DND-41 (cell line): ENCODE measurements around the gene TMEM14B.

Source experiments
- ATAC-seq: fragments of 200-7000 bp; cut with Tn5 transposase; 3 replicates; pipeline ENCODE4 v1.9.1; 2021; ENCODE audit warnings: low read depth; ENCODE audit not compliant: insufficient read depth
- DNase-seq: peaks from one replicate; pipeline ENCODE4 v3.0.0-alpha.2; 2020
- H2AFZ ChIP-seq: 2 replicates; pipeline ENCODE4 v1.6.0; 2012; ENCODE audit warnings: low read depth, low read length
- H3K27ac ChIP-seq: 2 replicates; pipeline ENCODE4 v1.5.1; 2012; ENCODE audit warnings: low read length, inconsistent platforms
- H3K27me3 ChIP-seq: fragments of 200-600 bp; sonication (generic); 2 replicates; pipeline ENCODE4 v1.6.0; 2012; ENCODE audit warnings: low read length, mild to moderate bottlenecking, inconsistent platforms; ENCODE audit not compliant: insufficient read depth, poor library complexity
- H3K36me3 ChIP-seq: 2 replicates; pipeline ENCODE4 v1.5.1; 2012; ENCODE audit warnings: low read length, inconsistent platforms; ENCODE audit not compliant: insufficient read depth
- H3K4me1 ChIP-seq: 2 replicates; pipeline ENCODE4 v1.5.1; 2012; ENCODE audit warnings: mild to moderate bottlenecking, low read length; ENCODE audit not compliant: insufficient read depth
- H3K4me2 ChIP-seq: 2 replicates; pipeline ENCODE4 v1.6.0; 2012; ENCODE audit warnings: mild to moderate bottlenecking, moderate library complexity, low read length, inconsistent platforms; ENCODE audit not compliant: insufficient read depth
- H3K4me3 ChIP-seq, 2 experiments: fragments of 200-600 bp in 1 of 2; shearing (Covaris generic) in 1 of 2; 2 replicates each; pipeline ENCODE4 v1.5.1; 2012 to 2016; ENCODE audit warnings: inconsistent platforms in 2 of 2, low read length in 2 of 2, mild to moderate bottlenecking in 2 of 2, low read depth in 1 of 2, moderate library complexity in 1 of 2
- H3K79me2 ChIP-seq: 2 replicates; pipeline ENCODE4 v1.6.0; 2012; ENCODE audit warnings: low read length, inconsistent platforms; ENCODE audit not compliant: insufficient read depth
- H3K9ac ChIP-seq: 2 replicates; pipeline ENCODE4 v1.6.0; 2012; ENCODE audit warnings: low read depth, mild to moderate bottlenecking, inconsistent platforms, low read length, moderate library complexity
- H3K9me3 ChIP-seq: 2 replicates; pipeline ENCODE4 v1.5.1; 2012; ENCODE audit warnings: low read length, moderate library complexity, mild to moderate bottlenecking, inconsistent platforms; ENCODE audit not compliant: insufficient read depth, severe bottlenecking
- H4K20me1 ChIP-seq: 2 replicates; pipeline ENCODE4 v1.6.0; 2012; ENCODE audit warnings: low read length; ENCODE audit not compliant: insufficient read depth
- EZH2 ChIP-seq: IDR thresholded peaks from 3 replicates; pipeline ENCODE4 v1.6.1; 2012; ENCODE audit warnings: borderline replicate concordance, low read depth, mild to moderate bottlenecking, moderate library complexity, low read length, inconsistent platforms; ENCODE audit not compliant: severe bottlenecking
- TF ChIP-seq, protein P1 (sequence below): IDR thresholded peaks from 2 replicates; pipeline ENCODE4 v1.5.1; 2012; ENCODE audit warnings: borderline replicate concordance, low read length, moderate library complexity, mild to moderate bottlenecking; ENCODE audit not compliant: poor library complexity, severe bottlenecking; ENCODE audit errors: extremely low read depth

TMEM14B gene

DNA sequence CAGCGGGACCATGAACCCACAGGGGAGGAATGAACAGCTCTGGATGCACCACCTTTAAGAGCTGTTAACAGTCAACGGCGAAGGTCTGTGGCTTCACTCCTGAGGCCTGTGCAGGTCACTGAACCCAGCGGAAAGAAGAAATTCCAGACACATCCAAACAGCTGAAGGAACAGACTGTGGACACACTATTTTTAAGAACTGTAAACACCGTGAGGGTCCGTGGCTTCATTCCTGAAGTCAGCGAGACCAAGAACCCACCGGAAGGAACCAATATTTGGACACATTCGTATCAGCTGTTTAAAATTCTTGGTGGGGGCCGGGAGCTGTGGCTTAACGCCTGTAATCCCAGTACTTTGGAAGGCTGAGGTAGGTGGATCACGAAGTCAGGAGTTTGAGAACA is 5.4 kb upstream of the TMEM14B start:
- H3K4me3 ChIP-seq: no peak overlapping the region
- H3K27ac ChIP-seq: no peak overlapping the region
- H3K9ac ChIP-seq: no peak overlapping the region
- no peaks in the 10 kb centered on the region; the same call in none of the 2 replicates for H3K36me3 ChIP-seq
- H3K9me3 ChIP-seq: no peaks in the 10 kb centered on the region
- ATAC-seq: no peak
- peaks cover 7% of the 10 kb centered on the region; the same call in 1 of the 2 replicates for H3K79me2 ChIP-seq
- H2AFZ ChIP-seq: no peak overlapping the region
- no peaks in the 10 kb centered on the region for H4K20me1 ChIP-seq
- DNase-seq: no peak
- H3K27me3 ChIP-seq: no peaks in the 10 kb centered on the region
- H3K4me2 ChIP-seq: no peak overlapping the region
- no peak for TF ChIP-seq EZH2
- TF ChIP-seq, protein P1, sequence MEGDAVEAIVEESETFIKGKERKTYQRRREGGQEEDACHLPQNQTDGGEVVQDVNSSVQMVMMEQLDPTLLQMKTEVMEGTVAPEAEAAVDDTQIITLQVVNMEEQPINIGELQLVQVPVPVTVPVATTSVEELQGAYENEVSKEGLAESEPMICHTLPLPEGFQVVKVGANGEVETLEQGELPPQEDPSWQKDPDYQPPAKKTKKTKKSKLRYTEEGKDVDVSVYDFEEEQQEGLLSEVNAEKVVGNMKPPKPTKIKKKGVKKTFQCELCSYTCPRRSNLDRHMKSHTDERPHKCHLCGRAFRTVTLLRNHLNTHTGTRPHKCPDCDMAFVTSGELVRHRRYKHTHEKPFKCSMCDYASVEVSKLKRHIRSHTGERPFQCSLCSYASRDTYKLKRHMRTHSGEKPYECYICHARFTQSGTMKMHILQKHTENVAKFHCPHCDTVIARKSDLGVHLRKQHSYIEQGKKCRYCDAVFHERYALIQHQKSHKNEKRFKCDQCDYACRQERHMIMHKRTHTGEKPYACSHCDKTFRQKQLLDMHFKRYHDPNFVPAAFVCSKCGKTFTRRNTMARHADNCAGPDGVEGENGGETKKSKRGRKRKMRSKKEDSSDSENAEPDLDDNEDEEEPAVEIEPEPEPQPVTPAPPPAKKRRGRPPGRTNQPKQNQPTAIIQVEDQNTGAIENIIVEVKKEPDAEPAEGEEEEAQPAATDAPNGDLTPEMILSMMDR: no peak
- H3K4me1 ChIP-seq: peaks cover 10% of the 10 kb centered on the region

DNA sequence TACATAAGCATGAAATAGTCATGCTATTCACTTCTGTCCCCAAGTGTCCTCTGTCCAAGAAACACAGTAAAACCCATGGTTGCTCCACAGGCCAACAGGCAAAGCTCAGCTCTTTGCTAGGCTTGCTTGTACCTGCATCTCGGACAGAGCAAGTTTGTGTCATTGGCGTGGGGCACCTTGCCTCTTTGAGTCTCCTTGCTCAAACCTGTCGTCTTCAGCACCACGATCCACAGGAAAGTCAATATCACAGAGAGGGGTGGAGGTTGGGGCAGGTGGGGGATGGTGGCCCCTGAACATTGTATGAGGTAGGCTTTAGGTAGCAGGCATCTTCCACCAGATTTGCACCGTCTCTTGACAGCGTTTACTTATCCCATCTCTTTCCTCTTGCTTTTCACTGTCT is 4.1 kb upstream of the TMEM14B start:
- Histone ChIP-seq H3K79me2 (peaks cover 18% of the 10 kb centered on the region), H3K4me2 (no peak overlapping the region), H4K20me1 (0 out of 2 replicates have a peak, but pooled peaks cover 2% of the 10 kb centered on the region), H3K9ac (no peak overlapping the region), H3K9me3 (no peaks in the 10 kb centered on the region), H3K4me3 (no peak overlapping the region), H3K27me3 (no peaks in the 10 kb centered on the region), H3K36me3 (no peaks in the 10 kb centered on the region; the same call in none of the 2 replicates), H3K27ac (no peak overlapping the region), H2AFZ (no peak overlapping the region), H3K4me1 (peaks cover 14% of the 10 kb centered on the region)
- ATAC-seq: no peak
- TF ChIP-seq EZH2: no peak
- TF ChIP-seq, protein P1: no peak
- DNase-seq: no peak

DNA sequence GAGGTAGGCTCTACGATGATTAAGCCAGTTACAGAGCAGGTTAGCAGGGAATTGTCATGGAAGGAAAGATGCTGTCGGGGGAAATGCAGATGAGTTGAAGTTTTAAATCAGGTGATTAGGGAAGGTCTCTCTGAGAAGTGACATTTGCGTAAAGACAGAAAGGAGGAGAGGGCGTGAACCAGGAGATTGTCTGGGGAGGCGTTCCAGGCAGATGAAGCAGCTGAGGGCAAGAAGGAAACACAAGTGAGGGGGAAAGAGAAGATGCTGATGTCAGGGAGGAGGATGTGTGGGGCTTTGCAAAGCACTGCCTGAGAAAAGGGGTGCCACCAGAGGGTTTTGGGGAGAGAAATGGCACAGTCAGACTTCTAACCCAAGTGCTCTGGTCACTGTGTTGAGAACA is 2.5 kb upstream of the TMEM14B start:
- peaks cover 15% of the 10 kb centered on the region for H3K36me3 ChIP-seq
- ATAC-seq (no peak), DNase-seq (no peak)
- peaks cover 34% of the 10 kb centered on the region for H3K79me2 ChIP-seq
- no peak overlapping the region for H2AFZ ChIP-seq
- H3K9me3 ChIP-seq: no peaks in the 10 kb centered on the region
- H3K4me2 ChIP-seq: no peak overlapping the region
- no peaks in the 10 kb centered on the region for H3K27me3 ChIP-seq
- H3K4me1 ChIP-seq: peaks cover 30% of the 10 kb centered on the region
- TF ChIP-seq, protein P1: no peak
- no peak for TF ChIP-seq EZH2
- no peak overlapping the region for H3K4me3 ChIP-seq
- H4K20me1 ChIP-seq: peaks cover 10% of the 10 kb centered on the region; the same call in 1 of the 2 replicates
- no peak overlapping the region for H3K27ac ChIP-seq
- H3K9ac ChIP-seq: no peak overlapping the region

DNA sequence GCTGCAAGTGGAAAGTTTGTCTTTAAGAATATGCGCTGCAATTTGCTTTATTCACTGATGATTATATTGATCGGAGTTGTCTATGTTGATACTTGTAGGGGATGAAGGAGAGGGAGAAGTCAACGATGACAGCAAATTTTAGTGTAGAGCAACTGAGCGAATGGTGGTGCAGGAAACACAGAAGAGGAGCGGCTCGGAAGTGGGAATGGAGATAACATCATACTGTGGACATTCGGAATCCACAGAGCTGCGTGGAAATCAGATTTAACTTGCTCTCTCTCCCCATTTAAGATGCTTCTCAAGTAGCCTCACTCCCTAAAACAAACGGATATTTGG is 722 bp upstream of the TMEM14B start:
- Histone ChIP-seq H3K4me3 (peak overlapping the region; percentile 41 to 90; a peak in 3 of 4 replicates), H4K20me1 (peaks cover 13% of the 10 kb centered on the region), H3K9ac (peak overlapping the region; percentile 82), H3K36me3 (peaks cover 32% of the 10 kb centered on the region), H3K4me1 (peaks cover 42% of the 10 kb centered on the region), H2AFZ (peak overlapping the region; percentile 87), H3K4me2 (peak overlapping the region; percentile 70), H3K27ac (peak overlapping the region; percentile 94), H3K27me3 (no peaks in the 10 kb centered on the region), H3K9me3 (no peaks in the 10 kb centered on the region), H3K79me2 (peaks cover 52% of the 10 kb centered on the region)
- DNase-seq (no peak), ATAC-seq (peak; percentile 0; the same call in 1 of the 3 replicates)
- TF ChIP-seq, protein P1: no peak
- TF ChIP-seq EZH2: no peak
